HG03520 (cell line): ENCODE results near the gene PCBP3.
"Not testable (repeated sequence)": the region's sequence is repeated elsewhere in the genome, so short reads cannot be mapped to it uniquely, and the experiment has no call there.

Experiments
- ATAC-seq: cut with Tn5 transposase; IDR thresholded peaks from one replicate; pipeline ENCODE4 v1.9.1; 2021; ENCODE audit warnings: mild to moderate bottlenecking, moderate library complexity; ENCODE audit not compliant: unreplicated experiment

The PCBP3 gene

GRCh38 chr21:45669382-45669781, 25.9 kb downstream of the PCBP3 start:
- no peak for ATAC-seq

- ATAC-seq: no peak
Observed at GRCh38 chr21:45670731-45671130, 27.2 kb downstream of the PCBP3 start.

GRCh38 chr21:45678790-45679189, 35.3 kb downstream of the PCBP3 start:
- not testable (repeated sequence) for ATAC-seq

GRCh38 chr21:45680215-45680614, 36.7 kb downstream of the PCBP3 start:
- no peak for ATAC-seq

- ATAC-seq: no peak
Observed at GRCh38 chr21:45695086-45695485, 51.6 kb downstream of the PCBP3 start.

GRCh38 chr21:45698493-45699184, 55.1 kb downstream of the PCBP3 start:
- no peak for ATAC-seq

GRCh38 chr21:45699251-45699942, 55.9 kb downstream of the PCBP3 start:
- ATAC-seq: no peak

- ATAC-seq: no peak
Observed at GRCh38 chr21:45699966-45700365, 56.4 kb downstream of the PCBP3 start.

- no peak for ATAC-seq
Observed at GRCh38 chr21:45700461-45700860, 56.9 kb downstream of the PCBP3 start.

GRCh38 chr21:45704311-45705108, 61.0 kb downstream of the PCBP3 start:
- ATAC-seq: no peak

- no peak for ATAC-seq
Observed at GRCh38 chr21:45706299-45706698, 62.8 kb downstream of the PCBP3 start.

GRCh38 chr21:45709173-45709572, 65.6 kb downstream of the PCBP3 start:
- ATAC-seq: no peak

- ATAC-seq: no peak
Observed at GRCh38 chr21:45709696-45710268, 66.3 kb downstream of the PCBP3 start.

GRCh38 chr21:45710306-45710705, 66.8 kb downstream of the PCBP3 start:
- not testable (repeated sequence) for ATAC-seq

- ATAC-seq: no peak
Observed at GRCh38 chr21:45713613-45714012, 70.1 kb downstream of the PCBP3 start.

- ATAC-seq: no peak
Observed at GRCh38 chr21:45715441-45715840, 71.9 kb downstream of the PCBP3 start.

- ATAC-seq: no peak
Observed at GRCh38 chr21:45718413-45718812, 74.9 kb downstream of the PCBP3 start.

GRCh38 chr21:45719177-45719802, 75.8 kb downstream of the PCBP3 start:
- ATAC-seq: no peak

GRCh38 chr21:45720204-45720603, 76.7 kb downstream of the PCBP3 start:
- ATAC-seq: not testable (repeated sequence)

GRCh38 chr21:45721671-45722070, 78.1 kb downstream of the PCBP3 start:
- no peak for ATAC-seq
